GM12875 (cell line): ENCODE measurements around the gene ANKZF1.

Experiments
- H3K4me3 ChIP-seq: one replicate; pipeline ENCODE4 v1.5.1; 2011; ENCODE audit warnings: low read depth, low read length, control low read depth
- CTCF ChIP-seq: IDR thresholded peaks from 2 replicates; pipeline ENCODE4 v1.5.1; 2011; ENCODE audit warnings: low read depth, mild to moderate bottlenecking, control low read depth, inconsistent platforms, low read length, moderate library complexity, borderline replicate concordance; ENCODE audit not compliant: insufficient read depth

The ANKZF1 gene

GRCh38 chr2:219210196-219210885 is 19.3 kb upstream of the ANKZF1 start:
- no peak overlapping the region for H3K4me3 ChIP-seq
- no peak for TF ChIP-seq CTCF

GRCh38 chr2:219210886-219211362 is 18.7 kb upstream of the ANKZF1 start:
- H3K4me3 ChIP-seq = no peak overlapping the region

GRCh38 chr2:219213026-219213415 is 16.6 kb upstream of the ANKZF1 start:
- TF ChIP-seq CTCF = no peak
- H3K4me3 ChIP-seq = no peak overlapping the region

More at GRCh38 chr2:219210886-219211362, 18.7 kb upstream of the ANKZF1 start:
- no peak for TF ChIP-seq CTCF

GRCh38 chr2:219213486-219214071 is 16.0 kb upstream of the ANKZF1 start:
- TF ChIP-seq CTCF = no peak
- H3K4me3 ChIP-seq = no peak overlapping the region

GRCh38 chr2:219214141-219214540 is 15.5 kb upstream of the ANKZF1 start:
- TF ChIP-seq CTCF = no peak
- H3K4me3 ChIP-seq = no peak overlapping the region

GRCh38 chr2:219214786-219215185 is 14.8 kb upstream of the ANKZF1 start:
- no peak overlapping the region for H3K4me3 ChIP-seq
- TF ChIP-seq CTCF = no peak

GRCh38 chr2:219215871-219216534 is 13.6 kb upstream of the ANKZF1 start:
- TF ChIP-seq CTCF = no peak
- H3K4me3 ChIP-seq = no peak overlapping the region
